Ammon's horn (tissue), 1 donor: Measurements from ENCODE around the gene GEMIN5.

ENCODE experiments used
- DNase-seq: peaks from one replicate; pipeline ENCODE4 v3.0.0-alpha.2; 2016; ENCODE audit warnings: low spot score

The GEMIN5 gene

GRCh38 chr5:154884424-154884823 is 53.6 kb downstream of the GEMIN5 start:
- no peak for DNase-seq

DNA sequence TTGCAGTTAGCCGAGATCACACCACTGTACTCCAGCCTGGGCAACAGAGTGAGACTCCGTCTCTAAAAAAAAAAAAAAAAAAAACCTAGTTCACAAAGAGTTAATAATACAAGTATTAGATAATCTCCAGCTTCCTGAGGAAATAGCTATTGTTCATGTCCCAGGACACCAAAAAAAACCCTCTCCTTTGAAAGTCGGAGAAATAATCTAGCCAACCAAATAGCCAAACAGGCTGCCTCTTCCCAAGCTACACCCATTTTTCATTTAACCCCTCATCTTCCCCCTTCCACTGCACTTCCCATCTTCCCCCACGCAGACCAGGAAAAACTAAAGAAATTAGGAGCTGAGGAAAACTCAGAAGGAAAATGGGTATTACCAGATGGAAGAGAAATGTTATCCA is 56.0 kb downstream of the GEMIN5 start:
- DNase-seq = no peak

DNA sequence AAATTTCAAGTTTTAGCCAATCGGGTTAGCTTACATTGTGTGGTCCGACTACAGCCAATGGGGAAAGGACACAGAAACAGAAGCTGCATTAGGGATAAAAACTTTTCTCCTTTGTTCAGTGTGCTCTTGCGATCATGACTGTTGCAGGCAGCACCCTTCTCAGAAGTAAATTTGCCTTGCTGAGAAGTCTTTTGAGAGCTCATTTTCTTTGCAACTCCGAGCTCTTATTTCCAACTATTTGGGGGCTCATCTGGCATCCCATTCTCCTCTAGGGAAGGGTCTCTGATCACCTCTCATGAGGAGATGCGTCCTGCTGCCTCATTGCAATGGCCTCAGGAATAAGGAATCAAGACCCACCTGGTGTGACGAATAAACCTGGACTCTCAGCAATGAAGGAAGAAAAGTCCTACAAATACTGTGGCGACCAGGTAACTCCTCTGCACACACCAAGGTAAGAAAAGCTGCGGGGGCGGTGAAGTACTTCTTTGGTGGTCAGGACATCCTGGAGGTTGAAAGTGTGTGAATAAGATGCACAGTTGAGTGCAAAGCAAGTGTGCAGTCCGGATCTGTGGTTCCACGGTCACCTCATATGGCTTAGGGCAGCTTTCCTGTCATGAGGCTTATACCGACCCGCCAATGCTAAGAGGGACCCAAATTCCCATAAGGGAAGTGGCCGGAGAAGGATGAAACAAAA is 59.2 kb downstream of the GEMIN5 start:
- DNase-seq = no peak

- no peak for DNase-seq
Observed at GRCh38 chr5:154873791-154874331, 64.2 kb downstream of the GEMIN5 start.

- DNase-seq = no peak
Observed at GRCh38 chr5:154871734-154872133, 66.3 kb downstream of the GEMIN5 start.

- DNase-seq = no peak
Observed at GRCh38 chr5:154868702-154869101, 69.3 kb downstream of the GEMIN5 start.

DNA sequence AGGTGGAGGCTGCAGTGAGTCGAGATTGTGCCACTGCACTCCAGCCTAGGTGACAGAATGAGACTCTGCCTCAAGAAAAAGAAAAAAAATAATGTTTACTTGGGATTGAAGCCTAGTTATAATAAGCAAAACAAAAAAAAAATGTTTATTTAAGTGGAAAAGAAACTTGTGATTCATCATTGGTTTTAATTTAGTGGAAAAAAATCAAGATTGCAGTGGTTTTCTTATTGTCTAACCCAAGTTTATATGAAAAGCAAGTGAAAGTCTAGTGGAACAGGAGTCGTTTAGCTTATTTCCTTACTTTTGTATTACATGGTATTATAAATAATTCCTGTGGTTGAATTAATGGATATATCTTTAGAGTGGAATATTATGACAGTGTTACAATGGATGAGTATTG is 71.2 kb downstream of the GEMIN5 start:
- DNase-seq = no peak

GRCh38 chr5:154865466-154866184 is 72.4 kb downstream of the GEMIN5 start:
- DNase-seq = no peak

- DNase-seq = no peak
Observed at GRCh38 chr5:154863291-154864080, 74.5 kb downstream of the GEMIN5 start.

DNA sequence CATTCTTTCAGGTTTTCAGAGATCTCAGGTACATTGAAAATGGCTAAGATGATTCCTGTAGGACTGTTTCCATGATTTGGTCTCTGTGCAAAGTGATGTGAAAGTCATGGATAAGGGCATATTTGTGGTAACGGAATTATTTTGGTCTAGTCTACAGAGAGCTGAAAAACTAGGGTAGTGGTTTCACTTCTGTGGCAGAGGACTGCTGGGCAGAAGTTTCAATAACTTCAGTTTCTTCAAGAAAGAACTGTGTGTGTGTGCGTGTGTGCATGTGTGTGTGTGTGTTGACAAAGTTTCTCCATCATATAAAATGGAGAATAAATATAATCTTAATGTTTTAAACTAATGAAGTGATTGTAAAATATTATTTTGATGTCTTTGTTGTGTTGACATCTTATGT is 75.2 kb downstream of the GEMIN5 start:
- DNase-seq = no peak

DNA sequence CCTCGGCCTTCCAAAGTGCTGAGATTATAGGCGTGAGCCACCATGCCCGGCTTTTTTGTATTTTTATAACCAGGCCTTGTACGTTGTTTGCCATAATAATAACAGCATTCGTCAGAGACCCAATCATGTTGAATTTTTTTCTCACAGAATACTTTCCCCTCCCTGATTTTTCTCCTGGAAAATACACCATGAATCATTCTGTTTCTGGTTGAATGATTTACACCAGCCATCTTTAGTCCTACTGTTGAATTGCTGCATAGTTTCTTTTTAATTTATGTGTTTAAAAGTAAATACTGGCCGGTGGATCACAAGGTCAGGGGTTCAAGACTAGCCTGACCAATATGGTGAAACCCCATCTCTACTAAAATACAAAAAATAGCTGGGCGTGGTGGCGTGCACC is 76.1 kb downstream of the GEMIN5 start:
- DNase-seq = no peak

- no peak for DNase-seq
Observed at GRCh38 chr5:154860765-154861164, 77.2 kb downstream of the GEMIN5 start.

DNA sequence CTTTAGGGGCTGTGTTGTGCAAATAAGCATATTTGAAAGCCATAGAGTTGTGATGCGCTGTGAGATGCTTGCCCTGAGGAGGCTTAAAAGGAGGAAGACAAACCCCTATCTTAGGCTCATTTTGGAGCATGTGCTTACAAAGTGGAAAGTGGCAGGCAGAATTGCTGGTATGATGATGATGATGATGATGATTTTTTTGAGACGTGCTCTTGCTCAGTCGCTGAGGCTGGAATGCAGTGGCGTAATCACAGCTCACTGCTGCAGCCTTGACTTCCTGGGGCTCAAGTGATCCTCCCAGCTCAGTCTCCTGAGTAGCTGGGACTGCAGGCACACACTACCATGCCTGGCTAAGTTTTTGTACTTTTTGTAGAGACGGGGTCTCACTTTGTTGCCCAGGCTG is 77.9 kb downstream of the GEMIN5 start:
- DNase-seq = no peak

- no peak for DNase-seq
Observed at GRCh38 chr5:154858972-154859871, 78.8 kb downstream of the GEMIN5 start.

- peak; percentile 99 for DNase-seq
Observed at GRCh38 chr5:154858297-154858971, 79.6 kb downstream of the GEMIN5 start, which contains the start of gene CNOT8. TSS of gene CNOT8 (plus strand) at chr5:154858627. CDS start at chr5:154863279, 4,652 bp downstream.

GRCh38 chr5:154857530-154858296 is 80.3 kb downstream of the GEMIN5 start:
- peak; percentile 96 for DNase-seq

GRCh38 chr5:154851351-154851750 is 86.7 kb downstream of the GEMIN5 start:
- DNase-seq = no peak

DNA sequence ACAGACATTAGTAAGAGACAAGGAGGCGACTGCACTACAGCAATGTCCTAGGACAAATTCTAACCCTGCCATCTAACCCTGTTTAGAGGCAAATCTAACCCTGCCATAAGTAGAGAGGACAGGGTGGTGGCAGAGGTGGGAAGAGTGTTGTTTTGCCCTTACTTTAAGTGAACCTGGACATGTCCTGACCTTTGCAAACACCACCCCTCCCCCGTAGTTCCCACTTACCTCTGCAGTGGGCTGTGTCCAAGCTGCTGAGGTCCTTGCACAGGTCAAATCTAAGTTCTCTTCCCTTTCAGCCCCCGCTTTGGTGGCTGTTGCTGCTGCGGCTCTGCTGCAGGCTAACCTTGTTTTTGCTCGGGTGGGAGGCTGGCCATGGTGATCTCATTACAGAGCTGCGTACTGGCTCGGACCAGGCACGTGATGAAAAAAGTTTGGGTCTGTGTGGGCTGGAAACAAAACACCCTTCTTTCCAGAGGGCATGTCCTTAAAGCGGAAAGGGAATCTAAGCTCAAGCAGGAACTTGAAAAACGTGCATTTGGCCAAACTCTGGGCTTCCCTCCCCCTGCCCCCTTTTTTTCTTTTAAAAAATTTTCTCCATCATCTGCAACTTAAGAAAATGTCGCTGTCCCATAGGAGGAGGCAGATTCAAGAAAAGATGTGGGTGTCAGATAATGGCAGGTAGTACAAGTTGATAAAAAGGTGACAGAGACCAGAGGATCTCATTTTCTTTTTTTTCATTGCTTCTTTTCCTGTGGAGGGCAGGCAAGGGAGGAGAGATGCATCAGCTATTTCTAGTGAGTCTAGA is 87.6 kb downstream of the GEMIN5 start, which contains the start of gene FAXDC2:
TSS of gene FAXDC2 (minus strand) at position 349 of the 808 bp plus-strand sequence. CDS start 12,425 bp downstream, outside the sequence.
- peak; percentile 90 for DNase-seq

- DNase-seq = peak; percentile 38
Observed at GRCh38 chr5:154849791-154850201, 88.2 kb downstream of the GEMIN5 start.
